Measurements from ENCODE around the gene MYO1F. TPM values are rescaled to one million over a fixed set of nuclear protein-coding genes. Genes with fewer than 3 reads are reported as not detected.

The MYO1F gene
- total RNA-seq, 2 donors from 2014 or later = 4.7 to 9.1 TPM

DNA sequence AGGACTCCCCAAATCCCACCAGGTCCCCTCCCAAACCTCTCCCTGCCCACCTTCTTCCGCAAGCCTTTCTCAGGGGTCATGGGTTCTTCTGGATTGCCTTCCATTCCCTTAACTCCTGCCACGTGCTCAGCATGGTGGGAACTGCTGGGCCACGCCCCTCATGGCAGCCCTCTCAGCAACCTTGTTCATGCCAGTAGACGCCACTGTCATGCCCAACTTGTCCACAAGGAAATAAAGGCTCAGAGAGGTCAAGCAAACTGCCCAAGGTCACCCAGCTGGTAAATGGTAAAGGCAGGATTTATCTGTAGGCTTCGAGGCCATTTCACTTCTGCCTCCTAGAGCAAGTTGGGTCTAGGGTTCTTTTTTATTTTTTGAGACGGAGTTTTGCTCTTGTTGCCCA is 85.7 kb downstream of the MYO1F start:
- H3K4me3 ChIP-seq = no peak overlapping the region
- no peaks in the 10 kb centered on the region for H3K9me3 ChIP-seq
- peaks cover 16% of the 10 kb centered on the region for H3K36me3 ChIP-seq
- intact Hi-C loops (cut with DNase I) = no loop called here
- H3K27ac ChIP-seq = no peak overlapping the region
- H3K9ac ChIP-seq (ENCODE audit: low read depth in 2 of 2, low read length in 2 of 2) = no peak overlapping the region
- H3K27me3 ChIP-seq = no peaks in the 10 kb centered on the region
- no peak for DNase-seq
- H3K4me1 ChIP-seq = no peaks in the 10 kb centered on the region
- TF ChIP-seq, protein P1, sequence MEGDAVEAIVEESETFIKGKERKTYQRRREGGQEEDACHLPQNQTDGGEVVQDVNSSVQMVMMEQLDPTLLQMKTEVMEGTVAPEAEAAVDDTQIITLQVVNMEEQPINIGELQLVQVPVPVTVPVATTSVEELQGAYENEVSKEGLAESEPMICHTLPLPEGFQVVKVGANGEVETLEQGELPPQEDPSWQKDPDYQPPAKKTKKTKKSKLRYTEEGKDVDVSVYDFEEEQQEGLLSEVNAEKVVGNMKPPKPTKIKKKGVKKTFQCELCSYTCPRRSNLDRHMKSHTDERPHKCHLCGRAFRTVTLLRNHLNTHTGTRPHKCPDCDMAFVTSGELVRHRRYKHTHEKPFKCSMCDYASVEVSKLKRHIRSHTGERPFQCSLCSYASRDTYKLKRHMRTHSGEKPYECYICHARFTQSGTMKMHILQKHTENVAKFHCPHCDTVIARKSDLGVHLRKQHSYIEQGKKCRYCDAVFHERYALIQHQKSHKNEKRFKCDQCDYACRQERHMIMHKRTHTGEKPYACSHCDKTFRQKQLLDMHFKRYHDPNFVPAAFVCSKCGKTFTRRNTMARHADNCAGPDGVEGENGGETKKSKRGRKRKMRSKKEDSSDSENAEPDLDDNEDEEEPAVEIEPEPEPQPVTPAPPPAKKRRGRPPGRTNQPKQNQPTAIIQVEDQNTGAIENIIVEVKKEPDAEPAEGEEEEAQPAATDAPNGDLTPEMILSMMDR (IDR thresholded peaks at IDR 0.05) = no peak

DNA sequence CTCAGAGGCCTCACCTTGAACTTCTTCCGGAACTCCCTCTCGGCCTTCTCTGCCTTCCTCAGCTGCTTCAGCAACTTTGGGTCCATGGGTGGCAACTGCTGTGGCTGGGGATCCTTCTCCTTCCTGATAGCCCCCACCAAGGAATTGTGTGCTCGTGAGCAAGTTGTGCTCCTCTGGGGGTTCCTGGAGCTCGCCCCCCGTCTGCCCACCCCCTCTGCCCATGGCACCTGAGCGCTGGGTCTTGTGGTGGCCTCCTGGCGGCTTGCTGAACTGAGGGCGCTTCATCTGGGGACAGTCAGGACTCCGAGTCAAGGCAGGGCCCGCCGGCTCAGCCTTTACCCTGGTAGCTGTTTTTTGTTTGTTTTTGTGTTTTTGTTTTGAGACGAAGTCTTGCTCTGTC is 86.4 kb downstream of the MYO1F start:
- TF ChIP-seq, protein P1 (IDR thresholded peaks at IDR 0.05) = no peak
- H3K27ac ChIP-seq = no peak overlapping the region
- no peak for DNase-seq
- no peaks in the 10 kb centered on the region for H3K27me3 ChIP-seq
- no peak overlapping the region for H3K4me3 ChIP-seq
- no peak overlapping the region for H3K9ac ChIP-seq (ENCODE audit: low read depth in 2 of 2, low read length in 2 of 2)
- intact Hi-C loops (cut with DNase I) = no loop called here
- H3K36me3 ChIP-seq = peaks cover 22% of the 10 kb centered on the region
- H3K9me3 ChIP-seq = no peaks in the 10 kb centered on the region
- no peaks in the 10 kb centered on the region for H3K4me1 ChIP-seq

DNA sequence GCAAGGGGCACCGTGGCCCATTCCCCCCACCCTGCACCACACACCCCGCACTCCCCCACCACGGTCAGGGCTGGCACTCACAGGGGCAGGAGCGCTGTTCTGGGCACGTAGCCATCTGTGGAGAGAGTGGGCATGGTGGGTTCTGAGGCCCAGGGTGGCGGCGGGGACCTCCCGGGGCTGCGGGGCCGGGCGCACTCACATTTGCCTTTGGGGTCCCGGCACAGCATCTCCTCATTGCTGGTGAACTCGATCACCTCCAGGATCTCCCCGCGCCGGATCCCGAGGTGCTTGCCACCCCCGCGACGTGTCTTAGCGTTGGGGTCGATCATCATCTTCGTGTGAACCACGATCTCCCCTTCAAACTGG is 86.9 kb downstream of the MYO1F start:
- H3K4me1 ChIP-seq = no peaks in the 10 kb centered on the region
- intact Hi-C loops (cut with DNase I) = no loop called here
- no peak overlapping the region for H3K4me3 ChIP-seq
- no peak for DNase-seq
- H3K36me3 ChIP-seq = peaks cover 27% of the 10 kb centered on the region
- H3K9me3 ChIP-seq = no peaks in the 10 kb centered on the region
- H3K27ac ChIP-seq = no peak overlapping the region
- no peaks in the 10 kb centered on the region for H3K27me3 ChIP-seq
- H3K9ac ChIP-seq (ENCODE audit: low read depth in 2 of 2, low read length in 2 of 2) = no peak overlapping the region
- TF ChIP-seq, protein P1 (IDR thresholded peaks at IDR 0.05) = no peak

DNA sequence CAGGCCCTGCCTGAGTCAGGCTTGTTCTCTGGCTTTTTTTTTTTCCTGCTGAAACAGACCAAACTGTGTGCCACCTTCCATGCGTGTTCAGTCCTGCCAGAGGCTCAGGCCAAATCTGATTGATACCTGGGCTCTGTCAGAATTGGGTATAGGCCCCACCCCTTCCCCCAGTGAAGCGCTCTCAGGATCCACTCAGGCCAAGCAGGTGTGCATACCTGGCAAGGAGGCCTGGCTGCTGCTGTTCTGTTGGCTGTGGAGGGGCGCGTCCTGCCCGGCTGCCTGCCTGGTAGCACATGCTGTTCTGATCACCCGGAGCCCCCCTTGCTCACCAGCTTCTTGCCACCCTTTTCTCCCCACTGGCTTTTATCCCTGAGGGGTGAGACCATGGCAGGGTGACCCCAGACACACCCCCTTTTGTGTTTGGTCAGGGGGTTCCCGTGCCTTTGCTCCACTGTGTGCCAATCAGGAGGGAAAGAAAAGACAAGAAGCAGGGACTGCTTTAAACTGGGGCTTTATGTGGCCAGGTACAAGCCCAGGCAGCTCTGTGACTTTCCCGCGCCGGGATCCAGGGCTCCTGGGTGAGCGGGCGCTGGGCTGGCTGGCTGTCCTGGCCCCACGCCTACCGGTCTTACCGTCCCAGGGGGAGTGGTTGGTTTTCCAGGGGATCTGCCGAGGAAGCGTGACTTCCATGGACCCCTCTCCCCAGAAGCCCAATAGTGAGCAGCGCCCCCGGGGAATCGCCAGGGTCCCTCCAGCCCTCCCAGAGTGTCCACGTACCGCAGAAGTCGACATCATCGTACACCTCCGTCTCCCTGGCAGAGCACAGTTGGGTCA is 87.5 kb downstream of the MYO1F start:
- intact Hi-C loops (cut with DNase I) = no loop called here

DNA sequence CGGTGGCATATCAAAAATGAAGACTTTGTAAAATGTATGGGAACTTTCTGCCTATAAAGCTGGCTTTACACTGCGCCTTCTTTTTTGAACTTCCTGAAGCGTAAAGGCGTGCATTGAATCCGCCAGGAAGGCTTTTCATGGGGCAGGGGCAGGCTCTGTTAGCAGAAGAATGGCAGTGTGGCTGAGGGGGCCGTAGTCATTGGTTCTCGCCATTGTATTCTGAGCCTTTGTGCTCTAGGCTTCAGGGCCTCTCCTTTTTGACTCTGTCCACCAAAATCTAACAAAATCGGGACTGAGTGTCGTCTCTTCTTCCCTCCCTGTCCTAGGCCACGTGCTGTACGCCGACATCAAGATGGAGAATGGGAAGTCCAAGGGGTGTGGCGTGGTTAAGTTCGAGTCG is 88.9 kb downstream of the MYO1F start:
- peaks cover 31% of the 10 kb centered on the region for H3K36me3 ChIP-seq

More for the DNA sequence above, 87.5 kb downstream of the MYO1F start:
- no peak overlapping the region for H3K9ac ChIP-seq (ENCODE audit: low read depth in 2 of 2, low read length in 2 of 2)
- DNase-seq = no peak
- H3K4me1 ChIP-seq = no peaks in the 10 kb centered on the region
- no peaks in the 10 kb centered on the region for H3K9me3 ChIP-seq
- H3K27ac ChIP-seq = no peak overlapping the region
- no peaks in the 10 kb centered on the region for H3K27me3 ChIP-seq
- TF ChIP-seq, protein P1 (IDR thresholded peaks at IDR 0.05) = no peak
- peaks cover 27% of the 10 kb centered on the region for H3K36me3 ChIP-seq
- H3K4me3 ChIP-seq = no peak overlapping the region

More for the DNA sequence above, 88.9 kb downstream of the MYO1F start:
- no peaks in the 10 kb centered on the region for H3K27me3 ChIP-seq
- H3K4me1 ChIP-seq = no peaks in the 10 kb centered on the region
- TF ChIP-seq, protein P1 (IDR thresholded peaks at IDR 0.05) = no peak
- H3K9me3 ChIP-seq = no peaks in the 10 kb centered on the region
- no peak overlapping the region for H3K9ac ChIP-seq (ENCODE audit: low read depth in 2 of 2, low read length in 2 of 2)
- no peak overlapping the region for H3K4me3 ChIP-seq
- H3K27ac ChIP-seq = no peak overlapping the region
- no peak for DNase-seq
- intact Hi-C loops (cut with DNase I) = no loop called here
